H9 (cell line): ENCODE data around the gene CD4. TPM values are rescaled to one million over a fixed set of nuclear protein-coding genes. Genes with fewer than 3 reads are reported as not detected.

Experiments used
- DNase-seq: peaks from one replicate; pipeline ENCODE4 v3.0.0-alpha.2; 2017
- H2AFZ ChIP-seq: one replicate; pipeline ENCODE4 v1.6.1; 2013; ENCODE audit warnings: mild to moderate bottlenecking, low read length, control low read depth, moderate library complexity
- H2AK5ac ChIP-seq: 2 replicates; pipeline ENCODE4 v1.6.1; 2013; ENCODE audit warnings: low read length, control low read depth, mixed read lengths; ENCODE audit not compliant: insufficient read length
- H2BK120ac ChIP-seq: one replicate; pipeline ENCODE4 v1.6.1; 2013; ENCODE audit warnings: low read depth, mild to moderate bottlenecking, low read length, control low read depth, inconsistent platforms; ENCODE audit not compliant: poor library complexity, severe bottlenecking
- H2BK12ac ChIP-seq: 2 replicates; pipeline ENCODE4 v1.6.1; 2013; ENCODE audit warnings: low read length, control low read depth, mixed read lengths, low read depth; ENCODE audit not compliant: insufficient read length
- H2BK15ac ChIP-seq: 2 replicates; pipeline ENCODE4 v1.6.1; 2013; ENCODE audit warnings: low read depth, low read length, control low read depth
- H2BK20ac ChIP-seq: one replicate; pipeline ENCODE4 v1.6.1; 2013; ENCODE audit warnings: low read depth, mild to moderate bottlenecking, low read length, control low read depth, inconsistent platforms; ENCODE audit not compliant: poor library complexity, severe bottlenecking
- H2BK5ac ChIP-seq: 2 replicates; pipeline ENCODE4 v1.6.1; 2013; ENCODE audit warnings: low read length, control low read depth, mixed read lengths; ENCODE audit not compliant: insufficient read length
- H3K14ac ChIP-seq: 2 replicates; pipeline ENCODE4 v1.6.1; 2013; ENCODE audit warnings: low read length, control low read depth; ENCODE audit not compliant: insufficient read depth
- H3K18ac ChIP-seq: 2 replicates; pipeline ENCODE4 v1.6.1; 2013; ENCODE audit warnings: low read depth, mild to moderate bottlenecking, mixed read lengths, low read length, control low read depth; ENCODE audit not compliant: insufficient read length
- H3K23ac ChIP-seq: 2 replicates; pipeline ENCODE4 v1.6.1; 2013; ENCODE audit warnings: low read length, control low read depth, mixed read lengths, low read depth; ENCODE audit not compliant: insufficient read length
- H3K23me2 ChIP-seq: 2 replicates; pipeline ENCODE4 v1.6.1; 2013; ENCODE audit warnings: low read depth, mild to moderate bottlenecking, mixed read lengths, low read length, control low read depth; ENCODE audit not compliant: insufficient read length, poor library complexity, severe bottlenecking
- H3K27ac ChIP-seq: 2 replicates; pipeline ENCODE4 v1.5.1; 2013; ENCODE audit warnings: low read length, control low read depth, mixed read lengths, low read depth; ENCODE audit not compliant: insufficient read length
- H3K27me3 ChIP-seq: 2 replicates; pipeline ENCODE4 v1.6.1; 2013; ENCODE audit warnings: low read length, control low read depth, inconsistent platforms; ENCODE audit not compliant: insufficient read depth
- H3K4ac ChIP-seq: 2 replicates; pipeline ENCODE4 v1.6.1; 2013; ENCODE audit warnings: low read depth, mild to moderate bottlenecking, control low read depth, inconsistent platforms, low read length, moderate library complexity
- H3K4me1 ChIP-seq: 2 replicates; pipeline ENCODE4 v1.6.1; 2013; ENCODE audit warnings: low read length, control low read depth, inconsistent platforms; ENCODE audit not compliant: insufficient read depth
- H3K4me2 ChIP-seq: 2 replicates; pipeline ENCODE4 v1.6.1; 2013; ENCODE audit warnings: low read length, control low read depth, mixed read lengths; ENCODE audit not compliant: insufficient read length, insufficient read depth
- H3K56ac ChIP-seq: 2 replicates; pipeline ENCODE4 v1.6.1; 2013; ENCODE audit warnings: low read depth, mild to moderate bottlenecking, mixed read lengths, low read length, control low read depth; ENCODE audit not compliant: insufficient read length
- H3K79me1 ChIP-seq: 2 replicates; pipeline ENCODE4 v1.6.1; 2013; ENCODE audit warnings: low read depth, mild to moderate bottlenecking, moderate library complexity, low read length, control low read depth, inconsistent platforms; ENCODE audit not compliant: insufficient read depth, poor library complexity, severe bottlenecking
- H3K79me2 ChIP-seq: 2 replicates; pipeline ENCODE4 v1.6.1; 2013; ENCODE audit warnings: low read length, control low read depth, inconsistent platforms; ENCODE audit not compliant: insufficient read depth
- H3K9ac ChIP-seq: 2 replicates; pipeline ENCODE4 v1.6.1; 2013; ENCODE audit warnings: low read length, control low read depth, mixed read lengths; ENCODE audit not compliant: insufficient read length; ENCODE audit errors: extremely low read depth
- H3K9me3 ChIP-seq: one replicate; pipeline ENCODE4 v1.6.1; 2013; ENCODE audit warnings: low read depth, low read length, inconsistent platforms; ENCODE audit not compliant: control insufficient read depth
- H3T11ph ChIP-seq: one replicate; pipeline ENCODE4 v1.6.1; 2013; ENCODE audit warnings: mild to moderate bottlenecking, low read length, control low read depth, inconsistent platforms
- H4K20me1 ChIP-seq: one replicate; pipeline ENCODE4 v1.6.1; 2013; ENCODE audit not compliant: control insufficient read depth, insufficient read length, insufficient read depth
- H4K5ac ChIP-seq: 2 replicates; pipeline ENCODE4 v1.6.1; 2013; ENCODE audit warnings: low read depth, mild to moderate bottlenecking, mixed read lengths, low read length, control low read depth; ENCODE audit not compliant: insufficient read length
- H4K8ac ChIP-seq: replicated peaks from 2 replicates; pipeline ENCODE4 v1.6.1; 2013; ENCODE audit warnings: low read length, control low read depth, mixed read lengths, low read depth; ENCODE audit not compliant: insufficient read length
- H4K91ac ChIP-seq: 2 replicates; pipeline ENCODE4 v1.6.1; 2013; ENCODE audit warnings: low read depth, mild to moderate bottlenecking, moderate library complexity, mixed read lengths, low read length, control low read depth; ENCODE audit not compliant: insufficient read length
- H3K27ac Mint-ChIP-seq, 3 experiments: 2 replicates in 2 of 3; 3 replicates in 1 of 3; pipeline ENCODE4 v1.8.0; 2020 to 2021; ENCODE audit warnings: mixed read lengths in 3 of 3, mild to moderate bottlenecking in 1 of 3, moderate library complexity in 1 of 3
- H3K27me3 Mint-ChIP-seq: 2 replicates; pipeline ENCODE4 v1.8.0; 2021; ENCODE audit warnings: low read depth, mild to moderate bottlenecking, moderate library complexity, mixed read lengths
- H3K36me3 Mint-ChIP-seq, 3 experiments: 2 replicates in 2 of 3; 3 replicates in 1 of 3; pipeline ENCODE4 v1.8.0; 2020 to 2021; ENCODE audit warnings: low read depth in 3 of 3, mixed read lengths in 3 of 3; ENCODE audit not compliant: insufficient read depth in 1 of 3
- H3K4me1 Mint-ChIP-seq, 2 experiments: 2 replicates each; pipeline ENCODE4 v1.8.0; 2020; ENCODE audit warnings: mixed read lengths in 2 of 2
- H3K4me3 Mint-ChIP-seq, 2 experiments: 2 replicates in 1 of 2; 3 replicates in 1 of 2; pipeline ENCODE4 v1.8.0; 2020 to 2021; ENCODE audit warnings: mild to moderate bottlenecking in 2 of 2, mixed read lengths in 2 of 2, moderate library complexity in 1 of 2
- H3K9me3 Mint-ChIP-seq, 2 experiments: 2 replicates in 1 of 2; 3 replicates in 1 of 2; pipeline ENCODE4 v1.8.0; 2020; ENCODE audit warnings: mild to moderate bottlenecking in 2 of 2, mixed read lengths in 2 of 2, moderate library complexity in 1 of 2
- WGBS: extraction: QIAGEN DNeasy Blood & Tissue Kit; methylation state at CpG from one replicate; pipeline ENCODE4 v1.1.7; 2013; ENCODE audit warnings: missing lambda C conversion rate, low lambda C conversion rate, mixed read lengths; ENCODE audit not compliant: insufficient read length; ENCODE audit errors: extremely low coverage; 5-methylcytosine and 5-hydroxymethylcytosine counted together
- total RNA-seq: library from RNA; stranded (reverse); gene quantifications from 2 replicates; pipeline ENCODE4 v1.2.1, GENCODE V29; 2021
- TF ChIP-seq, protein P1 (sequence below): fragments of 200-600 bp; sonication (generic); conservative IDR thresholded peaks from 3 replicates; pipeline ENCODE4 v1.8.0; 2021; ENCODE audit warnings: antibody characterized with exemption, mild to moderate bottlenecking

Gene CD4
- total RNA-seq, 1 experiment from 2014 or later, result 1.1 TPM

- Mint-ChIP-seq H3K27me3 (peaks cover 68% of the 10 kb centered on the region), H3K9me3 (peaks cover 0 to 2% of the 10 kb centered on the region in 2 experiments; a peak in 1 of 5 replicates), H3K36me3 (peaks cover 0 to 3% (median 0%) of the 10 kb centered on the region in 3 experiments; a peak in 1 of 7 replicates), H3K4me3 (peak overlapping the region; percentile 17 to 72; a peak in 4 of 5 replicates), H3K27ac (peak overlapping the region; percentile 71 to 96 (median 74); a peak in 4 of 7 replicates), H3K4me1 (peaks cover 50 to 53% of the 10 kb centered on the region in 2 experiments)
- no peak overlapping the region for H4K91ac ChIP-seq
- no peak overlapping the region for H3K4ac ChIP-seq
- H3K23me2 ChIP-seq, result peaks cover 8% of the 10 kb centered on the region
- H2AK5ac ChIP-seq, result no peak overlapping the region
- H3K4me2 ChIP-seq, result peak overlapping the region; percentile 17
- no peaks in the 10 kb centered on the region for H3K9me3 ChIP-seq
- no peak overlapping the region for H2AFZ ChIP-seq
- WGBS, result no CpG with 5 or more reads among the region's 5 CpGs
- H3T11ph ChIP-seq, result no peak overlapping the region
- no peak overlapping the region for H3K14ac ChIP-seq
- H3K27me3 ChIP-seq, result peaks cover 4% of the 10 kb centered on the region; the same call in 1 of the 2 replicates
- no peaks in the 10 kb centered on the region for H3K79me2 ChIP-seq
- no peak overlapping the region for H4K8ac ChIP-seq
- no peak for DNase-seq
- H4K20me1 ChIP-seq, result no peaks in the 10 kb centered on the region
- no peak overlapping the region for H2BK15ac ChIP-seq
- H3K4me1 ChIP-seq, result peaks cover 7% of the 10 kb centered on the region; the same call in 1 of the 2 replicates
- H3K56ac ChIP-seq, result no peak overlapping the region
- H3K27ac ChIP-seq, result no peak overlapping the region
- TF ChIP-seq, protein P1, sequence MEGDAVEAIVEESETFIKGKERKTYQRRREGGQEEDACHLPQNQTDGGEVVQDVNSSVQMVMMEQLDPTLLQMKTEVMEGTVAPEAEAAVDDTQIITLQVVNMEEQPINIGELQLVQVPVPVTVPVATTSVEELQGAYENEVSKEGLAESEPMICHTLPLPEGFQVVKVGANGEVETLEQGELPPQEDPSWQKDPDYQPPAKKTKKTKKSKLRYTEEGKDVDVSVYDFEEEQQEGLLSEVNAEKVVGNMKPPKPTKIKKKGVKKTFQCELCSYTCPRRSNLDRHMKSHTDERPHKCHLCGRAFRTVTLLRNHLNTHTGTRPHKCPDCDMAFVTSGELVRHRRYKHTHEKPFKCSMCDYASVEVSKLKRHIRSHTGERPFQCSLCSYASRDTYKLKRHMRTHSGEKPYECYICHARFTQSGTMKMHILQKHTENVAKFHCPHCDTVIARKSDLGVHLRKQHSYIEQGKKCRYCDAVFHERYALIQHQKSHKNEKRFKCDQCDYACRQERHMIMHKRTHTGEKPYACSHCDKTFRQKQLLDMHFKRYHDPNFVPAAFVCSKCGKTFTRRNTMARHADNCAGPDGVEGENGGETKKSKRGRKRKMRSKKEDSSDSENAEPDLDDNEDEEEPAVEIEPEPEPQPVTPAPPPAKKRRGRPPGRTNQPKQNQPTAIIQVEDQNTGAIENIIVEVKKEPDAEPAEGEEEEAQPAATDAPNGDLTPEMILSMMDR, result no peak
- no peak overlapping the region for H3K23ac ChIP-seq
- no peak overlapping the region for H3K18ac ChIP-seq
- no peak overlapping the region for H3K9ac ChIP-seq
- H4K5ac ChIP-seq, result no peak overlapping the region
- H2BK12ac ChIP-seq, result no peak overlapping the region
- no peak overlapping the region for H2BK120ac ChIP-seq
- no peaks in the 10 kb centered on the region for H3K79me1 ChIP-seq
- no peak overlapping the region for H2BK20ac ChIP-seq
- H2BK5ac ChIP-seq, result no peak overlapping the region
Observed at GRCh38 chr12:6818645-6819044, 29.3 kb downstream of the CD4 start.
